GM21529 (cell line): ENCODE data around the gene TMEM238L.

Experiments
- ATAC-seq: cut with Tn5 transposase; IDR thresholded peaks from one replicate; pipeline ENCODE4 v1.9.1; 2021; ENCODE audit not compliant: unreplicated experiment

TMEM238L gene

DNA sequence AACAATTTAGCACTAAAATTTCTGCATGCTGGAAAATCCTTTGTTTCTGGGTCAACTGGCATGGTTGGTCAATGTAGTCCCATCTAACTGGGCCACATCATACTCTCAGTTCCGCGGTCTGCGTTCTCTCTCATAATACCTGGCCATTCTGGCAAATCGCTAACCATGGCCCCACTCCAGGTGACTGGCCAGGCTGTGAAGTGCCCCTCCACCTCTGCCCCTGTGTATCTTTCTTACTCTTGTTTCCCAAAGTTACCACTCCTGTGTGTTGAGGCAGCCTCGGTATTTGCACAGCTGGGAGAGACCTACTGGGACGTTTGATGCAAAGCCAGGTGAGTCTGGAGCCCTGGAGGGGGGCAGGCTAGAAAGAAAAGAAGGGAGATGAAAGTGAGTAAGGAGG lies 2.0 kb upstream of the TMEM238L start:
- ATAC-seq: no peak

DNA sequence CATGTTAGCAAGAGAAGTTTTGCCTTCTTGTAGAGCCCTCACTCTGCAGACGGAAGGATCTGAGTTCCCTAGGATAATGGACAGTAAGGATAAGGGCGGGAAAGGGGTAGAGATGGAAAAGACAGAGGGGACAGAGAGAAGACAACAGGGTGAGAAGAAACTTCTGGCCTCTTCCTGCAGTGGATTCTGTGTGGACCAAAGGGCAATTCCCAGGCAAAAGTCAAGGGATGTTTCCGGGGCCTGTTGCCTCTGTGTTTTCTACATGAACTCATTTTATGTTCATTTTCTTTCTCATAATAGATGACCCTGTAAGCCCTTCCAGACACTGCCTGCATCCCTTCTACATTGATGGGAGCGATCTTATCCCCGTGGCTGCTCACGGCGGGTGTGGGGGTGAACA lies 647 bp upstream of the TMEM238L start:
- ATAC-seq: no peak

DNA sequence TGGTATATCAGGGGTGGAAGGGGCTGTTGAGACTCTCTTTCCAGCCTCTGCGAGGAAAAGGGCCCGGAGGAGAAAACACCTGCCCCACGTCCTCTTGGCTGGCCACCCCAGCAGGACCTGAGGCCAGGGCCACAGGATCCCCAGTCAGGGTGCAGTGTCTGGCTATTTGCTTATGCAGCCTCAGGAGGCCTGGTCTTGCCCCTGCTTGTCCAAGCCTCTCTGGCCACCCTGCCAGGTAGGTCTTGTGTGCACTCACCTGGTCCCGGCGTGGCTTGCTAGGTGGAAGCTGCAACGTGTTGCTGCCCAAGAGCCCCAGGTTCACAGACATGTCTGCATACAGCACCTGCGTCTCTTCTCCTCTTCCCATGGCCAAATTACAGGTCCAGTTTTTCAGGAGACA lies 549 bp downstream of the TMEM238L start:
- ATAC-seq: no peak

DNA sequence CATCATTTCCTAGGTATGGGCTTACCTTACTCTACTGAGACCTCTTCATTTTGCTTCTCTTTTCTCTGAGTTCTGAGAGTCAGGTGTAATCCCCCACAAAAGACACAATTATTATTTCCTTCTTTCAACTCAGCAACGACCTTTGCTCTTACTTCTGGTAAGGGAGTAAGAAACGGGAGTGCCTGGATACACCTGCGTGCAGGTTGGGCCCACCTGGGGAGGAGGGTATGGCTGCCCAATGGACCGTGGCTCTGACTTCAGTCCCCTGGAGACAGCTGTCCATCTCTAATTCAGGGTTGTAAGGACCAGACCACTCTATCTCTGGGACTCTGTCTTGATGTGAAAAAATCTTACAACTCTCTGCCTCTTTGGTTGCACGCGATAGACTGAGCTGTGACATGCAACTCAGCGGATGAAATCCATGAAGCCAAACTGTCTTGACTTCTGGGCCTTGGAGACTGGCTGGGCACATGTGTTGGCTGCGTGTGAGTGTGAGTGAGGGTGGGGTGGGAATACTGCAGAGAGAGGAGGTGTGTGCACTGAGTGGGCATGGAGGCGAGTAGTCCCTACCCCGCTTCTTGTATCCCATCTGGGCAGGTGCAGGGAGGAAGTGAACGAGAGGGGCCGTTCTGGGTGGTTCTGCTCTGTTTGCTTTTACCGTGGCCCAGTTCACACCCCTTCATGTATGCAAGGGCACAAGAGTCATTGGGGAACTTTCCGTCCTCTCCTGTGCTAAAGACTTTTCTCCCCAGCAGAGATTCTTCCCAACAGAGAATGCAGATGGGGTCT lies 1.2 kb downstream of the TMEM238L start:
- ATAC-seq: no peak

DNA sequence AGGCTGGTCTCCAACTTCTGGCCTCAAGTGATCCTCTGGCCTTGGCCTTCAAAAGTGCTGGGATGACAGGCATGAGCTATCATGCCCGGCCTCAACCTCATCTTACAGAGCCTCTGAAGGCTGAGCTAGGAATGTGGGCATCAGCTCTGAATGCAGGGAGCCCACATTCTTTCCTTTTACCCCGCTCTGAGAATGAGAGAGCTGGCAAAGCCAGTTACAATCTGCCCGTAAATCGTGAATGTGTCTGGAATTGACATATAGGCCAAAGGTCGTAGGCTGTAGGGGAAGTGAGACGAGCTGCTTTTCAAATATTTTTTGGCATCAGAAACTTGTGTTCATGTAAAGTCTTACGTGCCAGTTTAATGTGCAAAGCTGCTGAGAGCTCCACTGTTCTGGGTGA lies 4.5 kb downstream of the TMEM238L start:
- ATAC-seq: no peak

DNA sequence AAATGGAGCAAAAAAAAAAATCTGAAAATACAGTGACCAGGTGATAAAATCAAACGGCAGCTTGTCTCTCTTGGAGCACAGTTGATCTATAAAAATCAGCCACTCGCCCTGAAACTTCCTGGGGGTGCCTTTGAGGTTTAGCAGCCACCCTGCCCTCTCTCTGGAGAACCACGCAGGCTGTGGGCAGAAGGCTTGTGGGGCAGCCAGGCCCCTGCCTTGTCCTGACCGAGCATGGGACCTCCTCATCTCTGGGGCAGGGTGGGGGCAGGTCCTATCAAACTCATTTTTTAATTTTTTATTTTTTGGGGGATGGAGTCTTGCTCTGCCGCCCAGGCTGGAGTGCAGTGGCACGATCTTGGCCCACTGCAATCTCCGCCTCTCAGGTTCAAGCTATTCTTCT lies 5.0 kb downstream of the TMEM238L start:
- ATAC-seq: no peak

DNA sequence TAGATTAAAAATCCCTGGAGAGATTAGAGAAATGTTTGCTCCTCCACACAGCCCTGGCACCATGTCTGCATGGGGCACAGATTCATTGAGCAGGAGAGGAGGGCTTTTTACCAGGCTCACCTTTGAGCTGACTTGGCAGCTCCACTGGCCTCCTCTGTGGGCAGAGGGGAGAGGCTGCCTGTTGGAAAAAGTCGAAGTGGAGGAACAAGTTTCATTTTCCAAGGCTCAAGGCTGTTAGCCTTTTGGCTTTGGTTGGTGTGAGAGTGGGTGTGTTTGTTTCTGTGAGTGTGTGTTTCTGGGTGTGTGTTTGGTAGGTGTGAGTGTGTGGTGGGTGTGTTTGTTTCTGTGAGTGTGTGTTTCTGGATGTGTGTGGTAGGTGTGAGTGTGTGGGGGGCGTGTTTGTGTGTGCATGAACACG lies 5.6 kb downstream of the TMEM238L start:
- no peak for ATAC-seq

DNA sequence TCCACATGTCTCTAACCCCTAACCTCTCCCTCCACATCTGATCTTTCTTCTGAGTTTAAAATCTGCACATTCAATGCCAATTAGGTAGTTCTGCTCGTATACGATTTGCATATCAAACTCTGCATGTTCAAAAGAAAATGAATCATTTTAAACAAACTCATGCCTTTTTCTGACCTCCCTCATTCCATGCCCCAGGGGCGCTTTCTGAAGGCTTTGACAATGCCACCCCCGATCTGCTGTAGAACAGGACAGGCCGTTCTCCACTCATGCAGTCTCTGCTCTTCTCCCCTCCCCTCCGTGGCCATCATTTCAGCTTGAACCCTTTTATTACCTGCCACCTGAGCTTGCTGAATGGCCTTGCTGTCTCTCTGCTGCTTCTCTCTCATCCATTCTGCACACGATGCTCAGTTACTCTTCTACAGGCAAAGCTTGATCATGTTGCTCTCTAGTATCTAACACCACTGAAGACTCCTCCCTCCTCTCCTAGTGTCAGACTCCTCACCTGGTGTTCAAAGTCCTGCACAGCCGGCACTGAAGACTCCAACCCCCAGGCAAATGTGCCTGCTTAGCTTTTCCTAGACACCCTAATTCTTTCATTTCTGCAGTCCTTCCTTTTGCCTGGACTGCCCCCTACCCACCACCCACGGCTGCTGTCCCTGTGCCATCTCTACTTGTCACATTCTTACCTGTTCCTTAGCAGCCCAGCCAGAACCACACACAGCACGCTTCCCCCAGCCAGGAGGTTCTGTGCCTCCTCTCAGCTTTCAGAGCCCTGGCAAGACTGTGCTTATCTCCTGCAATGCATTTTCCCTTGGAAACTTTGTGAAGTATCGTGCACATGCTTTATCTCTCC lies 6.2 kb downstream of the TMEM238L start:
- no peak for ATAC-seq

DNA sequence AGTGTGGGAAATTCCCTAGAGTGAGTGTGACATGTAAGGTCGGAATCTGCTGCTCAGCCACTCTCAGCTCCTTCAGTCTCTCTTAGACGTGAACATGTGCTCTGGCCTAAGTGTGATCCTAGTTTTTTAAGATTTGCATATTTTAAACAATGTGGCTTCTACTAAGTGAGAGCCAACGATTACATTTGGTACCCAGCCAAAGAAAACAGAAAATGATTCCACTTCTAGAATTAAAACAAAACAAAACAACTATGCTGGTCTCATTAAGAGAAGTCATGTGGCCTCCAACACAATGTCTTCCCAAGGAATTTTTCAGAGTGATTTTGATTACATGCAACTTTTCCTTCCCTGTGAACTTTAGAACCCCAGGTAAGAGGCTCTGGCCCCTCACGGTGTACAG lies 10.1 kb downstream of the TMEM238L start:
- ATAC-seq: no peak

DNA sequence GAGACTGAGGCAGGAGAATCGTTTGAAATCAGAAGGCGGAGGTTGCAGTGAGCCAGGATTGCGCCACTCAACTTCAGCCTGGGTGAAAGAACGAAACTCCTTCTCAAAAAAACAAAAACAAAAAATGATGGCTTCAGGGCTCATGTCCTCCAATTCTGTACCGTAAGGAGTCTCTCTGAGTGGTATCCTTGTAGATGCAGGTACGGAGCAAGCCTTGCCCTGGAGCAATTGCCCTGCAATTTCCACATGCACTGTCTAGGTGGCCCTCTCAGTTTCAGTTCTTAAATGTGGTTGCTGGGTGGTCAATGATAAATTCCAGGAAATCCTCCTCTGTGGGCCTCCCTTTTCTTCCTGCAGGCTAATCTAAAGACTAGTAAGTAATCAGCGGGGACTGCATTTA lies 10.6 kb downstream of the TMEM238L start:
- no peak for ATAC-seq

DNA sequence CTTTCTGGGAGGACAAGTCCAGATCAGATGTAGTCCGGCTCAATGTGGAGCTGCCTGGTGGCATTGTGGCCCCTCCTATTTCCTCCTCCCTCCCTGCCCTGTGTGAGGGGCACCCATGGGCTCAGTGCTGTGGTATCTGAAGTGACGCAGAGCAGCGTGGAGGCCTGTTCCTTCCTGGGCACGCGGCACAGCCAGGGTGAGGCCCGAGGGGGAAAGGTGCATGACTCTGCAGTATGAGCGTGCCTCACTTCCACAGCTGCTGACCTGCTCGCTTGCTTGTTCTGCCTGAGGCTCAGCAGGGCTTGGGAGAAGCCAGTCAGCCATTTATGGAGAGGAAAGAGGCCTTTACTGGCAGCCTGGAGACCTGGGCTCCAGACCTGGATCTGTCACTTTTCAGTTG lies 11.7 kb downstream of the TMEM238L start:
- ATAC-seq: no peak

DNA sequence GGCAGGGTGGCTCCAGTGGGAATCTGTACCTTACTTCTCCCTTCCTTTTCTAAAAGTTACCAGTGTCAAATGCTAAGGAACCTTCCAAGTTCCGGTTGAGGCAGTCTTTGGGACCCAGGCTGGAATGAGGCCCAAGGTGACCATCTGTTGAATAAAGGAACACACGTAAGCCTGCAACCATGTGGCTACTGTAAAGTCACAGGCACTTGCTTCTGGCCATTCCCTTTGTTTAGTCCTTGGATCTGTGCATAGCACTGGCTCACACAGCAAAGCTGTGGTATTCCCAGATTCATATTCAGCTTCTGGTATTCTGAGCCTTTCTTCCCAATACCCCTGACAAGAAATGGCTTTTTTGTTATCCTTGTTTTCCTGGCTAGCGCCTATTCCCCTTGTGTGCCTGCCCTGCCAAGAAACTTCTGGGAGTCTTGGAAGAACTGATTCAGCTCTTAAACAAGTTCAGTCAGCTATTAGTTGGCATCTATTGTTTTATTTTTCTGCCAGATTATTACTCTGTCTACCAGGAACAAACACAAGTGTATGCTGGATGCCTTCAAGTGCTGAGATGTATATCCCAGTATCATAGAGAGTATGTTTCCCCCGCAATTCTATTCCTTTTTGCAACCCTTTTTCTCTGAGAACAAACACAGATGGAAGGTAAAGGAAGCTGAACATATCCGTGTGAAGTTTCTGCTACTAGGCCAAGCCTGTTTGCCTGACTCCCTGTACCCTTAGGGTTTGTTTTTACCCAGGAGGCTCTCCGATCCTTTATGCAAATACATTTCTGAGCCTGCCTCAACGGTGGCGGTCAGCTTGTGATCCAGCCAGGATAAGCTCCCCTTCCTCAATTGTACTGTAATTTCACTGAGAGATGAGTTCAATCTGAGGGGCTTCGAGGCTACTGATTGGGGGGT lies 13.2 kb downstream of the TMEM238L start:
- no peak for ATAC-seq

DNA sequence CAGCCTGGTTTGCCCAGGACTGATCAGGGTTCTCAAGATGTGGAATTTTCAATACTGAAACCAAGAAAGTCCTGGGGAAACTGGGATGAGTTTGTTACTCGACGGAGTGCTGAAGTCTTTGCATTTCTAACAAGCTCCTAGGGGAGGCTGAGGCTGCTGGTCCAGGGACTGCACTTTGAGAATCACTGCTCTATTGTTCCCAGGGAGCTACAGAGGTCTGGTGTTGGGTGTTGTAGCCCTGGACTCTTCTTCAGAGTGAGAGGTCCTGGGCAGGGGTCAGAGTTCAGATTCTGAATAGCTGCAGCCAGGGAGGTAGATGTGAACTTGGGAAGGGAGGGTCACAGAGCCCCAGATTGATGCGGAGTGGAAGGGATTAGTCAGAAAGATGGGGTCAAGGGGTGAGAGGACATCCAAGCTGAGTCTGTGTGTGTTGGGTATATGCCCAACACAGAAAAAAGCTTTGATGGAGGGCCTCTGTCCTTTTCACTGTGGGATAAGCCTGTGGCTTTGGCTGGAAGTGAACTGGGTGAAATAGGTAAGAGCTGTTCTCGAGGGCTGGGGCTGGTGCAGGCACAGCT lies 14.1 kb downstream of the TMEM238L start:
- no peak for ATAC-seq

DNA sequence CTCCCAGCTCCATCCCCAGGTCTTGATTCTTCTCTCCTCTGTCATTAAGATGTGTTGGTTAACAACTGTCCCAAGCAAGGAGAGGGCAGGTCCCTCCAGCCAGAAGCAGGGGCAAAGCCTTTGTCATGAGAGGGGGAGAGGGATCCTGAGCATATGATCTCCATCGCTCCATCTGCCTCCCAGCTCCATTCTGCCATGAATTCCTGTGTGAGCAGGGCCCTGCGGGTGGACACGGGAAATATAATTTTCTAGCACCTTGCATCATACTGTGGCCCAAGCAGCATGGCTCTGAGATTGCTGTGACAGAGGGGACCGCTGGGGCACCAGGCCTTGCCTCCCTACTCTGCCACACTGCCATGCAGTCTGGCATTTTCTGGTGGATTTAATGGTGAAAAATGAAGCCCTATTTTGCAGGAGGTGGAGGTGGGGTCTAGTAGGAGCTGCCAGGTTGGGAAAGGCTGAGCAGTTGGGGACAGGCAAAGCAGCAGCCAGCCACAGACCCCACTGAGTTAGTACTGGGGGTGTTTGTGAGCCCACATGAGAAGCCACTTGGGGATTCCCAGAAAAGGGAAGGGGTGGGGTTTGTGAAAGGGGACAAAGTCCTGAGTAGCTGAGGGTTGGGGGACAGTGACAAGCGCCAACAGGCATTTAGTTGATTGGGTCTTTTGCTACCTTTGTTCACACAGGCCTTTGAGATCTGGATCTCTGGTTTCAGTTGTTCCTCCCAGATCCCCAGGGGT lies 16.4 kb downstream of the TMEM238L start:
- no peak for ATAC-seq

DNA sequence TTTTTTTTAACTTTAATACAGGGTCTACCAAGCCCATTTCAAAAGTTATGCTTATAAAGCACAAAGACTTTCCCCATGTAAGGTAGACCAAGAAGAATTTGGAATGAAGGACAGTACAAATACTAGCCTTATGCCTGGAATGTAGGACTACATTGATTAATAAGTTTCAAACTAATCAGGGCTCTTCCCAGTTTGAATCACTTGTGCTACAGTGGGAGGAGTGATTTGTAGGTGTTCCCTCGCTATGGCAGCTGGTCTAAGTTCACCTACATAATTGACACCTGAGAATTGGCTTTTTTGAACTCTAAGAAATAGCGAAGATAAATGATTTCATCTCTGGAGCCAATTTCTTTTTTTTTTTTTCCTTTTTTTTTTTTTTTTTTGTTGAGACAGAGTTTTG lies 18.6 kb downstream of the TMEM238L start:
- no peak for ATAC-seq

DNA sequence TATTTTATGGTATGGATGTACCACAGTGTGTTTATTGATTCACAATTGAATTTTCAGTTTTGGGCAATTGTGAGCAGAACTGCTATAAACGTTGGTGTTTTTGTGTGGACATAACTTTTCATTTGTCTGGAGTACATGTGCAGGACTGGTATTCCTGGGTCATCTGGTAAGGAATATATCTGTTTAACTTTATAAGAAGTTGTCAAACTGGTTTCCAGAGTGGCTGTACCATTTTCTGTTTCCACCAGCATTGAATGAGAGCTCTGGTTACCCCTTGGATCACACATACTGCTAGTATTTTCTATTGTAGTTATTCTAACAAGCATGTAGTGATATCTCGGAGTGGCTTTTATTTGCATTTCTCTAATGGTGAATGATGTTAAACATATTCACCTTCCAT lies 24.3 kb downstream of the TMEM238L start:
- ATAC-seq: no peak

DNA sequence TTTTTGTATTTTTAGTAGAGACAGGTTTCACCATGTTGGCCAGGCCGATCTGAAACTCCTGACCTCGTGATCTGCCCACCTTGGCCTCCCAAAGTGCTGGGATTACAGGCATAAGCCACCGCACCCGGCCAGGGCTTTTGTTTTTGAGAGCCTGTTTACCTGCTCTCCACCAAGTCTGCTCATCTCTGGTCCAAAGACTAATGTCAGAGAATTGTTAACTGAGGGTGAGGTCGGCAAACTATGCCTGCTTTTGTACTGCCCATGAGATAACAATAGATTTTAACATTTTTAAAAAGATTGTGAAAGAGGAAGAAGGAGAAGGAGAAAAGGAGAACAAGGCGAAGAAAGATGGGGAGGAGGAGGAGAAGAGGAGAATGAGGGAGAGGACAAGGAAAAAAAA lies 26.0 kb downstream of the TMEM238L start:
- no peak for ATAC-seq

DNA sequence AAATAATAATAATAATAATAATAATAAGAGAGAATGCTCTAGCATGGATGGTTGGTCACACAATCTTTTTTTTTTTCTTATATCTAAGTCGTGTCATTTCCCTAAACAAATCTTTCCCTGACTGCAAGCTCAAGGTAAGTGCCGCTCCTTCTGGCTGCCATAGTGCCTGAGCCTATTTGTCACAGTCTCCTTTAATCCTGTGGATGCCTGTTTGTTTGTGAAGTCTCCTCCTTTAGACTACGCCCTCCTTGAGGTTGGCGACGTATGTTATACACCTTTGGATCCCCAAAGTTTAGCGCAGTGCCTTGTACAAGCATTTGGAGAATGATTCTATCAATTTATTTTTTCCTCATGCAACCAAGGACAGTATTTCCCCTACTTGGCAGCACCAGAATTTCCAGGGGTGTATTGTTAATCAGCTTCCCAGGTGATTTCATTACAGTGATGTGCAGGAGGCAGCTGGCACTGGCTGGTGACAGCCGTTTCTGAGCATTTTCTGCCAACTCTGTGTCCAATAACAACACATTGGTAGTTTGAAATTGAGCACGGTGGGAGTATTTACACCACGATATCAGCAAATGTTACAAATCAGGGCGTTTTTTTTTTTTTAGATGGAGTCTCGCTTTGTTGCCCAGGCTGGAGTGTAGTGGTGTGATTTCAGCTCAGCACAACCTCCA lies 26.6 kb downstream of the TMEM238L start:
- ATAC-seq: no peak

DNA sequence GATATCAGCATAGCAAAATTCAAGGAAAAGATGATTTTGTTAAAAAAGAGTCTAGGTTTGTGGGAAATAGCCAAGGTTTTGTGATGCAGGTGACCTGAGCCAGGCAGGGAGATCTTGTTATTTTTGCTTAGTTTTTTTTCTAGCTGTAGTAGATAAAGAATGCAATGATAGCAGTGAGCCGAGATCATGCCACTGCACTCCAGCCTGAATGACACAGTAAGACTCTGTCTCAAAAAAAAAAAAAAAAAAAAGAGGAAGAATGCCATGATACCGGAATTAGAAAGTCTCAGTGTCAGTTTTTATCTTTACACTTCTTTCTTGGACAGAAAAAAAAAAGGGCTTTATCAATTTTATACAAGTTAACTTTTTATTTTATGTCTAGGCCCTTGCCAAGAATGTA lies 27.5 kb downstream of the TMEM238L start:
- no peak for ATAC-seq
